Right renal pelvis (tissue), 4 donors: ENCODE results near the gene TBXA2R. TPM values are rescaled to one million over a fixed set of nuclear protein-coding genes. Genes with fewer than 3 reads are reported as not detected.

ENCODE experiments used
- polyA plus RNA-seq, 4 donors: library from polyadenylated mRNA; unstranded; fragments of 120-200 nt; gene quantifications; one replicate each; pipeline ENCODE4 v1.2.1, GENCODE V29; 2013; ENCODE audit not compliant: insufficient read length in 4 of 4

TBXA2R gene
- polyA plus RNA-seq, 4 donors: 2.7 to 4.1 (median 3.1) TPM

Other genes with a start within 250 kb of the TBXA2R start
- gene NFIC, start 240.3 kb downstream of the TBXA2R start, polyA plus RNA-seq: 10 to 100 TPM; 20.9 to 25.5 (median 25.1) TPM
- 100 to 1,000 TPM; 466 to 589 (median 547) TPM for gene SMIM24, start 126.3 kb downstream of the TBXA2R start, polyA plus RNA-seq
- under 1 TPM in 3 of 4 donors, not detected in 1; 0.32 to 0.43 (median 0.33) TPM for gene SMIM44, start 123.4 kb downstream of the TBXA2R start, polyA plus RNA-seq
- gene DOHH, start 106.2 kb downstream of the TBXA2R start, polyA plus RNA-seq: 10 to 100 TPM in 1 of 4 donors, 1 to 10 TPM in 3; 5.4 to 12.6 (median 6.5) TPM
- gene FZR1, start 100.6 kb downstream of the TBXA2R start, polyA plus RNA-seq: 10 to 100 TPM; 51.4 to 58.8 (median 52.0) TPM
- gene TEKTIP1, start 67.7 kb downstream of the TBXA2R start, polyA plus RNA-seq: 1 to 10 TPM; 3.4 to 7.1 (median 4.8) TPM
- 10 to 100 TPM; 46.5 to 66.2 (median 56.5) TPM for gene MFSD12, start 49.3 kb downstream of the TBXA2R start, polyA plus RNA-seq
- 10 to 100 TPM; 72.9 to 95.8 (median 74.2) TPM for gene HMG20B, start 33.9 kb downstream of the TBXA2R start, polyA plus RNA-seq
- 1 to 10 TPM; 2.6 to 4.2 (median 3.1) TPM for gene GIPC3, start 21.4 kb downstream of the TBXA2R start, polyA plus RNA-seq
- gene CACTIN, start 19.9 kb upstream of the TBXA2R start, polyA plus RNA-seq: 10 to 100 TPM; 19.7 to 30.8 (median 21.0) TPM
- gene PIP5K1C, start 93.6 kb upstream of the TBXA2R start, polyA plus RNA-seq: 10 to 100 TPM; 19.3 to 30.8 (median 23.3) TPM
- gene TJP3, start 101.5 kb upstream of the TBXA2R start, polyA plus RNA-seq: 10 to 100 TPM in 2 of 4 donors, 1 to 10 TPM in 2; 7.7 to 11.3 (median 9.6) TPM
- gene APBA3, start 154.8 kb upstream of the TBXA2R start, polyA plus RNA-seq: 10 to 100 TPM; 14.2 to 21.6 (median 16.6) TPM
- gene MRPL54, start 155.8 kb upstream of the TBXA2R start, polyA plus RNA-seq: 10 to 100 TPM; 32.1 to 43.9 (median 38.1) TPM
- gene RAX2, start 165.4 kb upstream of the TBXA2R start, polyA plus RNA-seq: under 1 TPM in 1 of 4 donors, not detected in 3; 0.03 TPM
- gene MATK, start 179.5 kb upstream of the TBXA2R start, polyA plus RNA-seq: 1 to 10 TPM in 2 of 4 donors, under 1 TPM in 2; 0.50 to 1.8 (median 1.1) TPM